Lower leg skin (tissue), 4 donors: ENCODE measurements around the gene AMN1. TPM values are rescaled to one million over a fixed set of nuclear protein-coding genes. Genes with fewer than 3 reads are reported as not detected.
A peak's percentile ranks its signal among the peaks of the same experiment; 100 is the strongest.

Source experiments
- DNase-seq, 2 donors: peaks; one replicate each; pipeline ENCODE4 v3.0.0-alpha.2; 2019; ENCODE audit warnings: low spot score in 2 of 2
- H3K4me3 ChIP-seq: fragments of 200-600 bp; sonication (generic); 2 replicates; pipeline ENCODE4 v1.5.1; 2017; ENCODE audit warnings: mild to moderate bottlenecking, low read depth; ENCODE audit not compliant: poor library complexity, severe bottlenecking
- POLR2A ChIP-seq, 2 donors: fragments of 450-650 bp; IDR thresholded peaks; one replicate each; pipeline ENCODE4 v1.6.1; 2016 to 2017; ENCODE audit warnings: antibody characterized with exemption in 2 of 2, mild to moderate bottlenecking in 1 of 2, moderate library complexity in 1 of 2
- WGBS, 2 donors: methylation state at CpG; one replicate each; pipeline ENCODE4 v1.1.5; 2018; 5-methylcytosine and 5-hydroxymethylcytosine counted together
- intact Hi-C: fragments of 100-400 bp; cut with DNase I; formaldehyde crosslinking; loops from one replicate; pipeline ENCODE4 v1.15.0; 2023; ENCODE audit warnings: low total_unique reads
- total RNA-seq, 4 donors: library from RNA; depleted of rRNA; stranded (reverse); fragments of >200 nt; gene quantifications; one replicate each; pipeline ENCODE4 v1.1.0, GENCODE V29; 2016
- TF ChIP-seq, protein P1 (sequence below), 3 donors: fragments of 450-650 bp; IDR thresholded peaks; one replicate each; pipeline ENCODE4 v1.5.1; 2016; ENCODE audit warnings: antibody characterized with exemption in 3 of 3, mild to moderate bottlenecking in 3 of 3, moderate library complexity in 2 of 3

Gene AMN1
- total RNA-seq, 4 donors from 2014 or later, result 9.5 to 20.5 (median 10.8) TPM

DNA sequence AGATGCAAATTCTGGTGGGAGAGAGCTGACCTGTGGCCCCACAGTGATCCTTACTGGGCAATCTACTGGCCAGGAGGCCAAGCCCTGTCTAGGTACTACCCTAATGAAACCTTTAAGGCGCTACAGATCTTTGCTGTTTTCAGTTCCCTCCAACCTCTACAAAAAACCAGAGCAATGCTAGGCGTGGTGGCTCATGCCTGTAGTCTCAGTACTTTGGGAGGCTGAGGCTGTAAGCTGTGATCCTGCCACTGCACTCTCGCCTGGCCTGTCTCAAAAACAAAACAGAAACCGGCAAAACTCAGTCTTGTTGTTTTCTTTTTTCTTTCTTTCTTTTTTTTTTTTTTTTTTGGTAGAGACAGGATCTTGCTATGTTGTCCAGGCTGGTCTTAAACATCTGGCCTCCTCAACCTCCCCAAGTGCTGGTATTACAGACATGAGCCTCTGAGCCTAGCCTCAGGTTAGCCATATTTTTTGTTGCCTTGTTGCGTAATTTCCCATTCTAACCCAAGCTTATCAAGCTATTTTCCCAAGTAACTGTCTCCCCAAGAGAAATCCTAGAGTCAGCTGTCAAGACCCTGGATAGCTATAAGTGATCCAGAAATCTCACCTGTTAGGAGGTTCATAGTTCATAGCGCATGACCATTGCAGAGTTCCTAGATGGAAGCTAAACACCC lies 66.5 kb downstream of the AMN1 start:
- TF ChIP-seq POLR2A (IDR thresholded peaks at IDR 0.05), result no peak
- TF ChIP-seq, protein P1, sequence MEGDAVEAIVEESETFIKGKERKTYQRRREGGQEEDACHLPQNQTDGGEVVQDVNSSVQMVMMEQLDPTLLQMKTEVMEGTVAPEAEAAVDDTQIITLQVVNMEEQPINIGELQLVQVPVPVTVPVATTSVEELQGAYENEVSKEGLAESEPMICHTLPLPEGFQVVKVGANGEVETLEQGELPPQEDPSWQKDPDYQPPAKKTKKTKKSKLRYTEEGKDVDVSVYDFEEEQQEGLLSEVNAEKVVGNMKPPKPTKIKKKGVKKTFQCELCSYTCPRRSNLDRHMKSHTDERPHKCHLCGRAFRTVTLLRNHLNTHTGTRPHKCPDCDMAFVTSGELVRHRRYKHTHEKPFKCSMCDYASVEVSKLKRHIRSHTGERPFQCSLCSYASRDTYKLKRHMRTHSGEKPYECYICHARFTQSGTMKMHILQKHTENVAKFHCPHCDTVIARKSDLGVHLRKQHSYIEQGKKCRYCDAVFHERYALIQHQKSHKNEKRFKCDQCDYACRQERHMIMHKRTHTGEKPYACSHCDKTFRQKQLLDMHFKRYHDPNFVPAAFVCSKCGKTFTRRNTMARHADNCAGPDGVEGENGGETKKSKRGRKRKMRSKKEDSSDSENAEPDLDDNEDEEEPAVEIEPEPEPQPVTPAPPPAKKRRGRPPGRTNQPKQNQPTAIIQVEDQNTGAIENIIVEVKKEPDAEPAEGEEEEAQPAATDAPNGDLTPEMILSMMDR (IDR thresholded peaks at IDR 0.05), result no peak

DNA sequence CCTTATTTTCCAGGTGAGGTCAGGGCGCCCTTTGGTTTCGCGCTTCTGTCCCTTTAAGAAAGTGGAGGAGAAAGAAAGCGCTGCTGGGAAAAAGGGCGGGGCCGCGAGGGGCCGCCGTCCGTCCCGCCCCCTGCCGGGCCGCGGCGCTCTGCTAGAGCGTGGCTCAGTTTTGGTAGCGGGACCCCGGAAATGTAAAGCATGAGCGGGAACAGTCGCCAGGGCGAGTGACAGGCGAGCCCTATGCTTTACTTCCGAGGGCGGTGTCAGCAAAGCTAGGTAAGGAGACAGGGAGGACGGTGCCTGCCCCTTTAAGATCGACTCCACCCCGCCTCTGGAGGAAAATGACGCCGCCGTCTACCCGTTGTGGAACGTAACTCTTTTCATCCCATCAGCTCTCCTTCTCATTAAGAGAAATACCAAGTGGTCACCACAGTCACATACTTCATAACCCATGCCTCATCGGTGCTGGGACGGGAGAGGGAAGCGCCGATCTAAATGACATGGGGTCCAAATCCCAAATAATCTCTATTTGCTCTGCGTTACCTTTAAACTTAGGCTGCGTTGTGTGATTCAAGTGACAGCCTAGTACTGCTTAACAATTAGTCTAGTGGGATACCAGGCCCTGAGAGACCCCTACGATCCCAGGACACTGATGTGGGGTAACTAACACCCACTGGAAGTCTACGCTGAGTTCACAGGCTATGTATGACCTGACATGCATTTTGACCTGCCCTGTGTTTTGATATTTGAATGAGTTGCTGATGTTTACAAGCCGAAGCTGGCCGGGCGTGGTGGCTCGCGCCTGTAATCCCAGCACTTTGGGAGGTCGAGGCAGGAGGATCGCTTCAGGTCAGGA lies 69.5 kb downstream of the AMN1 start, which contains the start of gene ETFBKMT:
ETFBKMT (plus strand) TSS at position 602 of the 856 bp plus-strand sequence. CDS start 2,266 bp downstream, outside the sequence.
- peak; percentile 88 to 97 for DNase-seq
- TF ChIP-seq POLR2A (IDR thresholded peaks at IDR 0.05), result no peak
- TF ChIP-seq, protein P1 (IDR thresholded peaks at IDR 0.05), result no peak
- intact Hi-C loops, result no loop called here
- 1 to 2% methylated on average over 47 of the region's 47 CpGs for WGBS, 2 donors
- H3K4me3 ChIP-seq, result peak within 1 kb of the TSS; percentile 33

More for the DNA sequence above, 66.5 kb downstream of the AMN1 start:
- 87 to 91% methylated on average over 6 of the region's 6 CpGs for WGBS, 2 donors
- H3K4me3 ChIP-seq, result no peak overlapping the region
- no peak for DNase-seq
- intact Hi-C loops, result loop anchor here (5.0 to 10.0 kb wide), 3 partner anchors 62 to 645 kb away; partner anchors contain the start of gene AMN1

DNA sequence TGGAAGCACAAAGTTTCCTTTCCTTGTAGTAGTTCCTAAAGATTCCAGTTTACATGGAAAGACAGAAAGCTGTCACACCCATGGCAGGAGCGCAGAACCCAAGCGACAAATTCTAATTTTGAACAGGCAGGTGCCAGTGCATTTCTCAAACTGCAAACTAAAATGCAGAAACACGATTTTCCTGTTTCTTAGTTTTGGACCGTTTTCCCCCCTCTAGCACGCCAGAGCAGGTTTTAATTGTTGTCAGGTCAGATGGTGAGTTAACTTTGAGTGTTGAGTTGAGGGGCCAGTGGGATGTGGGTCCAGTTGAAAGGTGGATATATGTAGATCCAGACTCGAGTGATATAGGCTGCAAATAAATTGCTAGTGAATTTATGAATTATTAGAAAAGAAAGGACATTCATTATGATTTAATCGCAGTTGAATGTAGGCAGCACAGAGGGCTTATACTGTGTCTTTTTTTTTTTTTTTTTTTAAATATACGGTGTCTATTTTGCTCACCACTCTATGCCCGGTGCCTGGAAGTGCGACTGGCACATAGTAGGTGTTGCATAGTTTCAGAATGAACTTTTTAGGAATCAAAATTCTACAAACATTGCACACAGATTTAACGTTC lies 70.2 kb downstream of the AMN1 start:
- intact Hi-C loops, result no loop called here
- WGBS, 2 donors, result 11 to 16% methylated on average over 11 of the region's 11 CpGs
- no peak for TF ChIP-seq POLR2A (IDR thresholded peaks at IDR 0.05)
- TF ChIP-seq, protein P1 (IDR thresholded peaks at IDR 0.05), result no peak

DNA sequence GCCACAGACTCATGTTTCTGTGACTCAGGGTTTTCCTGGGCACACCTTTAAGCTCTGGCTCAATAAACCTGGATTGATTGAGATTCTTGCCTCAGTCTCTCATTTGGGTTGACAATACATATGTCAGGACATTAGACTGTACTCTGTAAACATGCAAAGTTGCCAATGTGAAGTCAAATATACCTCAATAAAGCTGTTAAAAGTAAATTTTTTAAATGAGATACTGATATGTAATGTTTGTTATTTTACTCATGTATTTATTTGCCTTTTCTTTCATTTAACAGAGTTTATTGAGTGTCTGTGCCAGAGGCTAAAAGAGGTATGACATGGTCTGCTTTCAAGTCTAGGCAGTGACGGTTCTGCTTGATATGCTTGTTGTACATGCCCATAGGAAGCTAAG lies 73.0 kb downstream of the AMN1 start:
- H3K4me3 ChIP-seq, result no peak overlapping the region
- TF ChIP-seq, protein P1 (IDR thresholded peaks at IDR 0.05), result no peak
- no peak for TF ChIP-seq POLR2A (IDR thresholded peaks at IDR 0.05)
- 61 to 72% methylated on average over 1 of the region's 1 CpG for WGBS, 2 donors
- DNase-seq, result no peak
- intact Hi-C loops, result no loop called here

More for the DNA sequence above, 70.2 kb downstream of the AMN1 start:
- H3K4me3 ChIP-seq, result no peak overlapping the region
- DNase-seq, result peak in 1 of 2 donors; percentile 18

DNA sequence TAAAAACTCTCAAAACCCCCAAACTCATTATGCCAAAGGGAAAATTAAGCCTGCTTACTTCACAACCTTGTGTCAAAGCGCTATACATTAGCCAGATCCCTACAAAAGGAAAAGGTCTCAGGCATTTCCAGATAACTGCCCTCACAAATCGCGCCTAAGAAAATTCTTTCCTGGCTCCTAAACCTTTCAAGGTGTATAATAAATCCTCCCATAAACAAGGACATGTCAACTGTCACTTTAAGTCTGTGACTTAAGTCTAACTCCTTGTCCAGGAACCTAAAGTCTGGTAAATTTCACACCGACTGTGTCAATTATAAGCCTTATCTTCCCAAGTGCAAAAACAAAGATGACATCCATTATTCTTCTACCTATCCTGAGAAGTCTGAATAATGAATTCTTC lies 73.6 kb downstream of the AMN1 start:
- no peak for TF ChIP-seq POLR2A (IDR thresholded peaks at IDR 0.05)
- TF ChIP-seq, protein P1 (IDR thresholded peaks at IDR 0.05), result no peak
- no peak for DNase-seq
- no peak overlapping the region for H3K4me3 ChIP-seq
- intact Hi-C loops, result no loop called here
- 75 to 77% methylated on average over 4 of the region's 4 CpGs for WGBS, 2 donors
